ACC112 (cell line): ENCODE data around the gene ZNF431.
A peak's percentile ranks its signal among the peaks of the same experiment; 100 is the strongest.
"Not testable (repeated sequence)": the region's sequence is repeated elsewhere in the genome, so short reads cannot be mapped to it uniquely, and the experiment has no call there.

Experiments used
- H2AFZ ChIP-seq: fragments of 200-600 bp; sonication (generic); one replicate; pipeline ENCODE4 v1.6.0; 2017; ENCODE audit warnings: antibody characterized with exemption, low read length; ENCODE audit not compliant: unreplicated experiment
- H3K27ac ChIP-seq: fragments of 200-600 bp; sonication (generic); 2 replicates; pipeline ENCODE4 v1.5.1; 2014; ENCODE audit warnings: low read depth, mild to moderate bottlenecking, antibody characterized with exemption, low read length, moderate library complexity
- H3K27me3 ChIP-seq: fragments of 200-600 bp; sonication (generic); 2 replicates; pipeline ENCODE4 v1.6.1; 2014; ENCODE audit warnings: mild to moderate bottlenecking, antibody characterized with exemption, low read length, moderate library complexity, mixed read lengths; ENCODE audit not compliant: insufficient read depth
- H3K36me3 ChIP-seq: fragments of 200-600 bp; sonication (generic); 2 replicates; pipeline ENCODE4 v1.6.1; 2016; ENCODE audit warnings: mild to moderate bottlenecking, antibody characterized with exemption, low read length, moderate library complexity, mixed read lengths; ENCODE audit not compliant: insufficient read depth
- H3K4me1 ChIP-seq: fragments of 200-600 bp; sonication (generic); one replicate; pipeline ENCODE4 v1.6.1; 2016; ENCODE audit warnings: low read length, mixed read lengths; ENCODE audit not compliant: insufficient read depth, unreplicated experiment, control insufficient read depth
- H3K4me3 ChIP-seq: fragments of 200-600 bp; sonication (generic); 2 replicates; pipeline ENCODE4 v1.5.1; 2014; ENCODE audit warnings: mild to moderate bottlenecking, low read depth, low read length
- H3K79me2 ChIP-seq: fragments of 200-600 bp; sonication (generic); one replicate; pipeline ENCODE4 v1.6.0; 2016; ENCODE audit warnings: low read length; ENCODE audit not compliant: control insufficient read depth, unreplicated experiment, insufficient read depth

The ZNF431 gene

GRCh38 chr19:21221693-21222092 lies 79.9 kb downstream of the ZNF431 start:
- Histone ChIP-seq H3K27ac (peak overlapping the region; percentile 19; the same call in 1 of the 2 replicates), H3K4me3 (no peak overlapping the region), H3K79me2 (no peaks in the 10 kb centered on the region), H3K27me3 (no peaks in the 10 kb centered on the region), H3K4me1 (no peaks in the 10 kb centered on the region), H2AFZ (no peak overlapping the region), H3K36me3 (no peaks in the 10 kb centered on the region)

GRCh38 chr19:21229938-21230337 lies 88.1 kb downstream of the ZNF431 start:
- H2AFZ ChIP-seq, H3K36me3 ChIP-seq, H3K27ac ChIP-seq, H3K79me2 ChIP-seq, H3K4me1 ChIP-seq, H3K4me3 ChIP-seq, H3K27me3 ChIP-seq: not testable (repeated sequence)

- Histone ChIP-seq H3K36me3 (no peaks in the 10 kb centered on the region), H3K27ac (no peak overlapping the region), H3K27me3 (no peaks in the 10 kb centered on the region)
These were observed 91.9 kb downstream of the ZNF431 start for GRCh38 chr19:21233691-21234090.

GRCh38 chr19:21236751-21237150 lies 94.9 kb downstream of the ZNF431 start:
- not testable (repeated sequence) for H3K27ac ChIP-seq, H3K36me3 ChIP-seq, H3K79me2 ChIP-seq, H3K4me1 ChIP-seq, H3K4me3 ChIP-seq, H2AFZ ChIP-seq, H3K27me3 ChIP-seq

More at GRCh38 chr19:21233691-21234090, 91.9 kb downstream of the ZNF431 start:
- no peak overlapping the region for H2AFZ ChIP-seq
- no peaks in the 10 kb centered on the region for H3K4me1 ChIP-seq
- no peaks in the 10 kb centered on the region for H3K79me2 ChIP-seq
- H3K4me3 ChIP-seq: no peak overlapping the region

- H3K4me3 ChIP-seq: no peak overlapping the region
- no peaks in the 10 kb centered on the region for H3K36me3 ChIP-seq
- no peak overlapping the region for H3K27ac ChIP-seq
- H2AFZ ChIP-seq: no peak overlapping the region
- no peaks in the 10 kb centered on the region for H3K27me3 ChIP-seq
- H3K79me2 ChIP-seq: no peaks in the 10 kb centered on the region
- no peaks in the 10 kb centered on the region for H3K4me1 ChIP-seq
These were observed 96.8 kb downstream of the ZNF431 start for GRCh38 chr19:21238670-21239069.
